Esophagus muscularis mucosa (tissue), 4 donors: Measurements from ENCODE around the gene PHF13. TPM values are rescaled to one million over a fixed set of nuclear protein-coding genes. Genes with fewer than 3 reads are reported as not detected.

Experiments
- DNase-seq: peaks from one replicate; pipeline ENCODE4 v3.0.0-alpha.2; 2017; ENCODE audit errors: extremely low spot score
- H3K27ac ChIP-seq, 4 donors: fragments of 200-600 bp; sonication (generic); replicated peaks in 1 of 4; 1 replicate in 3 of 4; 2 replicates in 1 of 4; pipeline ENCODE4 v1.5.1; 2016 to 2019; ENCODE audit warnings: mild to moderate bottlenecking in 1 of 4
- H3K27me3 ChIP-seq, 4 donors: fragments of 200-600 bp; sonication (generic); one replicate each; pipeline versions ENCODE4 v1.5.1 to v1.6.0; 2016 to 2019
- H3K36me3 ChIP-seq, 4 donors: fragments of 200-600 bp; sonication (generic); one replicate each; pipeline ENCODE4 v1.5.1; 2016 to 2019
- H3K4me1 ChIP-seq, 4 donors: fragments of 200-600 bp; sonication (generic); one replicate each; pipeline ENCODE4 v1.5.1; 2016 to 2019
- H3K4me3 ChIP-seq, 4 donors: fragments of 200-600 bp; sonication (generic); 1 replicate in 2 of 4; 2 replicates in 2 of 4; pipeline ENCODE4 v1.5.1; 2016 to 2019; ENCODE audit warnings: mild to moderate bottlenecking in 4 of 4, moderate library complexity in 1 of 4
- H3K9me3 ChIP-seq, 4 donors: fragments of 200-600 bp; sonication (generic); 1 replicate in 3 of 4; 2 replicates in 1 of 4; pipeline ENCODE4 v1.5.1; 2016 to 2019
- CTCF ChIP-seq, 3 experiments: fragments of 200-600 bp in 2 of 3; fragments of 450-650 bp in 1 of 3; sonication (generic) in 2 of 3; IDR thresholded peaks; one replicate each; pipeline ENCODE4 v1.5.1; 2017 to 2019; ENCODE audit warnings: antibody characterized with exemption in 3 of 3, mild to moderate bottlenecking in 2 of 3, moderate library complexity in 1 of 3
- EP300 ChIP-seq: sonication (generic); formaldehyde crosslinking; IDR thresholded peaks from one replicate; pipeline ENCODE4 v1.6.1; 2017; ENCODE audit warnings: antibody characterized with exemption
- POLR2A ChIP-seq: fragments of 450-650 bp; IDR thresholded peaks from one replicate; pipeline ENCODE4 v1.6.1; 2017; ENCODE audit warnings: antibody characterized with exemption, moderate library complexity, mild to moderate bottlenecking, low read depth
- POLR2AphosphoS5 ChIP-seq, 2 donors: sonication (generic); formaldehyde crosslinking; IDR thresholded peaks; one replicate each; pipeline ENCODE4 v1.6.1; 2017; ENCODE audit warnings: antibody characterized with exemption in 2 of 2
- WGBS: methylation state at CpG from one replicate; pipeline ENCODE4 v1.1.5; 2018; 5-methylcytosine and 5-hydroxymethylcytosine counted together
- intact Hi-C: fragments of 100-400 bp; cut with DNase I; formaldehyde crosslinking; loops from one replicate; pipeline ENCODE4 v1.15.1; 2023
- total RNA-seq, 4 donors: library from RNA; depleted of rRNA; stranded (reverse); fragments of >200 nt; gene quantifications; one replicate each; pipeline versions ENCODE4 v1.1.0 to v1.2.1, GENCODE V29; 2016

PHF13 gene
- total RNA-seq, 4 donors from 2014 or later: 16.6 to 32.1 (median 27.9) TPM

DNA sequence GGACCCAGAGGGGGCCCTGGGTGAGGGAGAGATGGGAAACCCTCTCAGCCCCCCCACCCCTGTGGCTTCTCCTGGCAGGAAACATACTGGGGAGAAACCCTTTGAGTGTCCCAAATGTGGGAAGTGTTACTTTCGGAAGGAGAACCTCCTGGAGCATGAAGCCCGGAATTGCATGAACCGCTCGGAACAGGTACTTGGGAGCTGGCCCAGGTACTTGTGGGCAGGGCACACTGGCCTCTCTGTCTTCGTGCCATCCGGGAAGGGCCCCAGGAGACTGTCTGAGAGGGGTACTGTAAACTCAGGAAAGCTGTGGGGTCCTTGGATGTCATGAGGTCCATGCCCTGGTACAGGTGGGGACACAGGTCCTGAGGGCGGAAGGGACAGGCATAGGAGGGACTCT is 27.7 kb upstream of the PHF13 start:
- no peak for DNase-seq
- Histone ChIP-seq H3K4me1 (peaks cover 52 to 77% (median 60%) of the 10 kb centered on the region in 4 donors), H3K27me3 (no peaks in the 10 kb centered on the region), H3K9me3 (no peaks in the 10 kb centered on the region), H3K27ac (peak overlapping the region; percentile 50 to 65 (median 54)), H3K36me3 (peaks cover 20 to 43% (median 37%) of the 10 kb centered on the region in 4 donors), H3K4me3 (no peak overlapping the region)
- WGBS: 92% methylated on average over 5 of the region's 7 CpGs
- intact Hi-C loops: no loop called here
- no peak for TF ChIP-seq EP300
- no peak for TF ChIP-seq POLR2AphosphoS5 (IDR thresholded peaks at IDR 0.05)

DNA sequence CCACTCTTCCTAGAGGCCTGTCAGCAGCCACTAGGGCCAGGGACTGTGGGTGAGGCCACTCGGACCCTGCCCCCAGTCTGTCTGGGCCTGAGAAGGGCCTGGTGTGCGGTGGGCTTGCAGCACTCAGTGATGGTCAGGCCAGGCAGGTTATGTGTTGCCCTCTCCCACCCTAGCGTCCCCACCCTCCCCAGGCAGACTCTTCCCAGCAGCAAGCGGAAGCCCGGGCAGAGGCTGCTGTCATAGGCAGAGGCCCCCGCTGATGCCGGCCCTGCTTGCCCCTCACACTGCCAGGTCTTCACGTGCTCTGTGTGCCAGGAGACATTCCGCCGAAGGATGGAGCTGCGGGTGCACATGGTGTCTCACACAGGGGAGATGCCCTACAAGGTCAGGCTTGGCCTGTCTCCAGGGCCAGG is 27.1 kb upstream of the PHF13 start:
- Histone ChIP-seq H3K27me3 (no peaks in the 10 kb centered on the region), H3K9me3 (no peaks in the 10 kb centered on the region), H3K4me3 (no peak overlapping the region), H3K36me3 (peaks cover 20 to 49% (median 42%) of the 10 kb centered on the region in 4 donors), H3K27ac (peak overlapping the region; percentile 50 to 65 (median 54)), H3K4me1 (peaks cover 52 to 77% (median 60%) of the 10 kb centered on the region in 4 donors)
- TF ChIP-seq POLR2A (no peak), CTCF (IDR thresholded peaks at IDR 0.05) (no peak), EP300 (no peak), POLR2AphosphoS5 (IDR thresholded peaks at IDR 0.05) (no peak)
- intact Hi-C loops: no loop called here
- DNase-seq: no peak
- 72% methylated on average over 6 of the region's 11 CpGs for WGBS

DNA sequence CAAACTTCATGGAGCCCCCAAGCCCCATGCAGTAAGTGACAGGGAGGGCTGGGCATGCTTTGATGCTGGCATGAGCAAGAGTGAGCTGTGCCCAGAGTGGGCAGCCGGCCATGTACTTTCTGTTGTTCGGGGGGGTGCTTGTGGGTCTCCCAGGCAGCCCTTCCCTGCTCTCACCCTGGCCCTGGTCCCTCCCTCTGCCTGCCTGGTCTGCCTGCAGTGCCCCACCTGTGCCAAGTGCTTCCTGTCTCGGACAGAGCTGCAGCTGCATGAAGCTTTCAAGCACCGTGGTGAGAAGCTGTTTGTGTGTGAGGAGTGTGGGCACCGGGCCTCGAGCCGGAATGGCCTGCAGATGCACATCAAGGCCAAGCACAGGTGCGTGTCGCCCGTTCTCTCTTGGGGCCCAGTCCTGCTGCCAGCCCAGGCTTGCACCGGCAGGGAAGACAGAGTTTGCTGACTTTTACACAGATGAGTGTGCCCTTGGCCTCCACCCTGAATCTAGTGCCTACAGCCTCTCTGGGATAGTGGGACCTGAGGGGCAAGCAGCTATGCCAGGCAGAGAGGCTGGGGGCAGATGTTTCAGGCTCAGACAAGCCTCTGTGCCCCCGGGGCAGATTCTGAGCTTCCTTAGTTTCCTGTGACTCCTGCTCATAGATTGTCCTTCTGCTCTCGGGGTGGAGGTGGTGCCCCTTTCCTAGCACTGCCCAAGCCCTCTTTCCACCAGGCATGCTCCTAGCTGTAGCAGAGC is 26.1 kb upstream of the PHF13 start:
- H3K36me3 ChIP-seq: peaks cover 27 to 59% (median 52%) of the 10 kb centered on the region in 4 donors
- H3K4me1 ChIP-seq: peaks cover 50 to 77% (median 61%) of the 10 kb centered on the region in 4 donors
- no peak for DNase-seq

DNA sequence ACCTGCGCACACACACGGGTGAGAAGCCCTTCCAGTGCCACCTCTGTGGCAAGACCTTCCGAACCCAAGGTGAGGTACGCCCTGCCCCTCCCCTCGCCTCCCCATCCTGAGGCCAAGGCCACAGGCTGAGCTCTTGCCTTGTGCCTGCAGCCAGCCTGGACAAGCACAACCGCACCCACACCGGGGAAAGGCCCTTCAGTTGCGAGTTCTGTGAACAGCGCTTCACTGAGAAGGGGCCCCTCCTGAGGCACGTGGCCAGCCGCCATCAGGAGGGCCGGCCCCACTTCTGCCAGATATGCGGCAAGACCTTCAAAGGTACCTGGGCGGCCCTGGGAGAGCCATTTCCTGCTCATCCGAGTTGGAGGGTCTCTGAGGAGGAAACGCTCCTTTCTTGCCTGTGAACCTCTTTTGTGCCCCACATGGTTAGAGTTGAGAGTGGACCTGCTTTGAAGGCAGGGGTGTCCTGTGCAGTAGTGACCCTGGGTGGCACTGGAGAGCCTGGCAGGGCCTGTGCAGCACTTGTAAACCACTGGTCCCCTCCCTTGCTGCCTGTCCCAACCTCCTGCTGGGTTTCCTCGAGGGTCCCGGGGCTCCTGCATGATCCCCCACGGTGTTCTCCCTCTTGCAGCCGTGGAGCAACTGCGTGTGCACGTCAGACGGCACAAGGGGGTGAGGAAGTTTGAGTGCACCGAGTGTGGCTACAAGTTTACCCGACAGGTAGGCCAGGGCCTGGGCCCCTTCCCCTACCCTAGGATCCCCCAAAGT is 25.2 kb upstream of the PHF13 start:
- H3K9me3 ChIP-seq: no peaks in the 10 kb centered on the region
- TF ChIP-seq CTCF (IDR thresholded peaks at IDR 0.05) (no peak), POLR2AphosphoS5 (IDR thresholded peaks at IDR 0.05) (no peak), EP300 (no peak), POLR2A (no peak)
- H3K27me3 ChIP-seq: no peaks in the 10 kb centered on the region
- peak overlapping the region in 3 of 4 donors; percentile 50 to 65 (median 57) for H3K27ac ChIP-seq
- DNase-seq: no peak
- H3K4me1 ChIP-seq: peaks cover 56 to 81% (median 65%) of the 10 kb centered on the region in 4 donors
- H3K36me3 ChIP-seq: peaks cover 35 to 68% (median 61%) of the 10 kb centered on the region in 4 donors
- 80% methylated on average over 18 of the region's 25 CpGs for WGBS
- intact Hi-C loops: no loop called here
- no peak overlapping the region for H3K4me3 ChIP-seq

More for the DNA sequence above, 26.1 kb upstream of the PHF13 start:
- intact Hi-C loops: no loop called here
- Histone ChIP-seq H3K27me3 (no peaks in the 10 kb centered on the region), H3K4me3 (no peak overlapping the region), H3K27ac (peak overlapping the region; percentile 50 to 65 (median 54)), H3K9me3 (no peaks in the 10 kb centered on the region)
- WGBS: 100% methylated on average over 1 of the region's 13 CpGs
- TF ChIP-seq POLR2AphosphoS5 (IDR thresholded peaks at IDR 0.05) (no peak), CTCF (IDR thresholded peaks at IDR 0.05) (no peak), EP300 (no peak), POLR2A (no peak)

GRCh38 chr1:6588893-6589520 is 24.5 kb upstream of the PHF13 start:
- H3K9me3 ChIP-seq: no peaks in the 10 kb centered on the region
- DNase-seq: no peak
- no peak for TF ChIP-seq POLR2A
- TF ChIP-seq EP300: no peak
- TF ChIP-seq POLR2AphosphoS5 (IDR thresholded peaks at IDR 0.05): no peak
- no peak for TF ChIP-seq CTCF (IDR thresholded peaks at IDR 0.05)
- no peaks in the 10 kb centered on the region for H3K27me3 ChIP-seq
- intact Hi-C loops: no loop called here
- WGBS: 77% methylated on average over 21 of the region's 24 CpGs
- H3K36me3 ChIP-seq: peaks cover 42 to 75% (median 68%) of the 10 kb centered on the region in 4 donors
- H3K27ac ChIP-seq: peak overlapping the region in 3 of 4 donors; percentile 10 to 65 (median 29)
- H3K4me1 ChIP-seq: peaks cover 56 to 88% (median 67%) of the 10 kb centered on the region in 4 donors
- no peak overlapping the region for H3K4me3 ChIP-seq
